ENCODE data around the gene PLEKHH1.

Gene PLEKHH1

GRCh38 chr14:67583711-67584644 lies 50.9 kb downstream of the PLEKHH1 start:
- H3K4me3 ChIP-seq (ENCODE audit: insufficient read depth, low read length, poor library complexity, severe bottlenecking) = no peak overlapping the region
- H4K20me1 ChIP-seq (ENCODE audit: low read depth, low read length) = no peaks in the 10 kb centered on the region
- H3K36me3 ChIP-seq (ENCODE audit: low read length) = no peaks in the 10 kb centered on the region
- H3K9ac ChIP-seq (ENCODE audit: low read length) = no peak overlapping the region
- H3K4me2 ChIP-seq (ENCODE audit: low read depth, low read length, poor library complexity, severe bottlenecking) = no peak overlapping the region
- no peak overlapping the region for H2AFZ ChIP-seq (ENCODE audit: low read depth, low read length, severe bottlenecking)
- no peaks in the 10 kb centered on the region for H3K9me3 ChIP-seq (ENCODE audit: insufficient read depth, low read length)
- no peaks in the 10 kb centered on the region for H3F3A ChIP-seq (ENCODE audit: insufficient read depth)
- H3K79me2 ChIP-seq (ENCODE audit: insufficient read depth, low read length) = no peaks in the 10 kb centered on the region
- TF ChIP-seq, protein P1, sequence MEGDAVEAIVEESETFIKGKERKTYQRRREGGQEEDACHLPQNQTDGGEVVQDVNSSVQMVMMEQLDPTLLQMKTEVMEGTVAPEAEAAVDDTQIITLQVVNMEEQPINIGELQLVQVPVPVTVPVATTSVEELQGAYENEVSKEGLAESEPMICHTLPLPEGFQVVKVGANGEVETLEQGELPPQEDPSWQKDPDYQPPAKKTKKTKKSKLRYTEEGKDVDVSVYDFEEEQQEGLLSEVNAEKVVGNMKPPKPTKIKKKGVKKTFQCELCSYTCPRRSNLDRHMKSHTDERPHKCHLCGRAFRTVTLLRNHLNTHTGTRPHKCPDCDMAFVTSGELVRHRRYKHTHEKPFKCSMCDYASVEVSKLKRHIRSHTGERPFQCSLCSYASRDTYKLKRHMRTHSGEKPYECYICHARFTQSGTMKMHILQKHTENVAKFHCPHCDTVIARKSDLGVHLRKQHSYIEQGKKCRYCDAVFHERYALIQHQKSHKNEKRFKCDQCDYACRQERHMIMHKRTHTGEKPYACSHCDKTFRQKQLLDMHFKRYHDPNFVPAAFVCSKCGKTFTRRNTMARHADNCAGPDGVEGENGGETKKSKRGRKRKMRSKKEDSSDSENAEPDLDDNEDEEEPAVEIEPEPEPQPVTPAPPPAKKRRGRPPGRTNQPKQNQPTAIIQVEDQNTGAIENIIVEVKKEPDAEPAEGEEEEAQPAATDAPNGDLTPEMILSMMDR (IDR thresholded peaks at IDR 0.05; ENCODE audit: insufficient read depth, low read length, poor library complexity, severe bottlenecking) = peak; percentile 61
- TF ChIP-seq EZH2phosphoT487 (conservative IDR thresholded peaks at IDR 0.05; ENCODE audit: low read length) = no peak
- no peak overlapping the region for H3K27ac ChIP-seq (ENCODE audit: low read depth, low read length)
- H3K9me2 ChIP-seq (replicated peaks; ENCODE audit: insufficient read depth, low read length) = no peaks in the 10 kb centered on the region
- H3K27me3 ChIP-seq (ENCODE audit: low read length) = no peaks in the 10 kb centered on the region

DNA sequence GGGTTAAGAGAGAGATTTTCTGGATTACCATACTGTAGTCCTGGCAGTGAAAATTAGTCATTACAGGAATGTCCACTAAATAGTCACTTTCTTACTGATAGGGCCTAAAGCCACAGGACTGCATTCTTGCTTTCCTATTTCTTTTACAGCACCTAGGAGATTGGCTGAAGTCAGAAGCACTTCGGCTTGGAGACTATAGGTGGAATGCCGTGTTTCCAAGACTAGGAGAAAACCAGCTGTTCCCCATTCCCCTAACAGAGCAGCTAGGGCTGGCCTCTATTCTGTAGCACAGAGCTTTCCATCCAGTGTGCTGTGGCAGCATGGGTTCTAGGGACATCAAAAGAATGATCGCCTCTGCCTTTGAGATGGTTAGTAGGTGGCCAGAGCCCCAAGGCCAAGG lies 51.9 kb downstream of the PLEKHH1 start:
- Histone ChIP-seq H3K27ac (ENCODE audit: low read depth, low read length) (no peak overlapping the region), H3K79me2 (ENCODE audit: insufficient read depth, low read length) (no peaks in the 10 kb centered on the region), H3K9me3 (ENCODE audit: insufficient read depth, low read length) (no peaks in the 10 kb centered on the region), H3K36me3 (ENCODE audit: low read length) (0 out of 2 replicates have a peak, but pooled peaks cover 3% of the 10 kb centered on the region), H4K20me1 (ENCODE audit: low read depth, low read length) (no peaks in the 10 kb centered on the region), H2AFZ (ENCODE audit: low read depth, low read length, severe bottlenecking) (no peak overlapping the region), H3K4me3 (ENCODE audit: insufficient read depth, low read length, poor library complexity, severe bottlenecking) (no peak overlapping the region), H3K9ac (ENCODE audit: low read length) (no peak overlapping the region), H3F3A (ENCODE audit: insufficient read depth) (no peaks in the 10 kb centered on the region), H3K9me2 (replicated peaks; ENCODE audit: insufficient read depth, low read length) (no peaks in the 10 kb centered on the region), H3K4me2 (ENCODE audit: low read depth, low read length, poor library complexity, severe bottlenecking) (no peak overlapping the region), H3K27me3 (ENCODE audit: low read length) (no peaks in the 10 kb centered on the region)
- TF ChIP-seq, protein P1 (IDR thresholded peaks at IDR 0.05; ENCODE audit: insufficient read depth, low read length, poor library complexity, severe bottlenecking) = no peak
- TF ChIP-seq EZH2phosphoT487 (conservative IDR thresholded peaks at IDR 0.05; ENCODE audit: low read length) = no peak

DNA sequence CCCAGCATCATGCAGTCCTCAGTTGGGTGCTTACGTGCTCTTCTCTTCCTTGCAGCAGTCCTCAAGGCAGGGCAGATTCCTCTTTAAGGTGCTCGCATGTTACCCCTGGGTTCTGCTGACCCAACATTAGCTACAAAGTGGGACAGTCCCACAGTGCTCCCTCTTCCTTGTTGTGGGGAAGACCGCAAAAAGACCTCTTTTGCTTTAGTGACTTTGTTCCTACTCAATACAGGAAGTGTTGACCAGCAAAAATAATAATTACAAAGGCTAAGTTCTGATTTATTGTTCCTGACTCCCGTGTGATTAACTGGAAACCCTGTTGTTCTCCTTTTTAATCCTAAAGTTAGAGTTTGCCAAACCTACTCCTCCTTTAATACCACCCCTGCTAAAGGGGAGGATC lies 53.3 kb downstream of the PLEKHH1 start:
- Histone ChIP-seq H3K27ac (ENCODE audit: low read depth, low read length) (no peak overlapping the region), H3K4me2 (ENCODE audit: low read depth, low read length, poor library complexity, severe bottlenecking) (no peak overlapping the region), H4K20me1 (ENCODE audit: low read depth, low read length) (no peaks in the 10 kb centered on the region), H3K9ac (ENCODE audit: low read length) (no peak overlapping the region), H3K9me2 (replicated peaks; ENCODE audit: insufficient read depth, low read length) (no peaks in the 10 kb centered on the region), H3F3A (ENCODE audit: insufficient read depth) (no peaks in the 10 kb centered on the region; the same call in 1 of the 2 replicates), H2AFZ (ENCODE audit: low read depth, low read length, severe bottlenecking) (no peak overlapping the region), H3K79me2 (ENCODE audit: insufficient read depth, low read length) (no peaks in the 10 kb centered on the region), H3K36me3 (ENCODE audit: low read length) (peaks cover 6% of the 10 kb centered on the region; the same call in 1 of the 2 replicates), H3K27me3 (ENCODE audit: low read length) (no peaks in the 10 kb centered on the region), H3K4me3 (ENCODE audit: insufficient read depth, low read length, poor library complexity, severe bottlenecking) (no peak overlapping the region), H3K9me3 (ENCODE audit: insufficient read depth, low read length) (no peaks in the 10 kb centered on the region)
- TF ChIP-seq EZH2phosphoT487 (conservative IDR thresholded peaks at IDR 0.05; ENCODE audit: low read length) = no peak
- TF ChIP-seq, protein P1 (IDR thresholded peaks at IDR 0.05; ENCODE audit: insufficient read depth, low read length, poor library complexity, severe bottlenecking) = no peak

All from SU-DHL-6 (cell line).